Measurements from ENCODE around the gene TYW1B. TPM values are rescaled to one million over a fixed set of nuclear protein-coding genes. Genes with fewer than 3 reads are reported as not detected.
"Not testable (repeated sequence)": the region's sequence is repeated elsewhere in the genome, so short reads cannot be mapped to it uniquely, and the experiment has no call there.

Gene TYW1B
- total and polyA plus RNA-seq, 4 experiments from 2014 or later = 0.30 to 8.4 (median 5.0) TPM

DNA sequence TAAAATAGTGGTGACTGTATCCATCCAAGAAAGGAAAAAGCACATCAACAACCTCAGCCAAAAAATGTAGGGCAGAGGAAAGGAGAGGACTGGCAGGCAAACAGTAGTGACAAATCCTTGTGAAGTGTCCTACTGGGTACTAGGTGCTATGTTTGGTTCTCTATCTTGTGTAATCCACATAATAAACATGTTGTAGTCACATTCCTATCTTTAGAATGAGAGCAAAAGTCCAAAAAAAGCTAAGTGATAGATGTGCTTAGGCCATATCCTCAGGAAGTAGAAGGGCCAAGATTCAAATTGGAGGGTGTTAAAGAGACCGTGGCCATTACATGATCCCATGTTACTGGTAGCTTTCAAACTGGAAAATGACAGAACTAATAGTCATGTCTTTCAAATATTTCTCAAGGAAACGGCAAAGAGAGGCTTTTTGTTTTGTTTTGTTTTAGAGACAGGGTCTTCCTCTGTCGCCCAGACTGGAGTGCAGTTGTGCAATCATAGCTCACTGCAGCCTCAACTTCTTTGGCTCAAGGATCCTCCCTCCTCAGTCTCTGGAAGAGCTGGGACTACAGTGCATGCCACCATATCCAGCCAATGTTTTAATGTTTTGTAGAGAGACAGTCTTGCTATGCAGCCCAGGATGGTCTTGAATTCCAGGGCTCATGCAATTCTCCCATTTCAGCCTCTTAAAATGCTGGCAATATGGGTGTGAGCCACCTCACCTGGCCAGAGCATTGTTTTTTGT, 244.2 kb downstream of the TYW1B start:
- H3K36me3 ChIP-seq (ENCODE audit: insufficient read depth, low read length); H3K27ac Mint-ChIP-seq; intact Hi-C loops (cut with micrococcal nuclease); H3K27me3 ChIP-seq (ENCODE audit: insufficient read depth, low read length); H3K9me3 ChIP-seq (ENCODE audit: control insufficient read depth in 1 of 2, low read length in 2 of 2); DNase-seq; H3K4me1 ChIP-seq (ENCODE audit: insufficient read depth, low read length); H3K4me1 Mint-ChIP-seq; H3K4me3 ChIP-seq (ENCODE audit: low read length in 2 of 2); POLR2A ChIA-PET (ENCODE audit: partially characterized antibody); CTCF ChIA-PET (ENCODE audit: partially characterized antibody); H3K4me3 Mint-ChIP-seq; H3K27me3 Mint-ChIP-seq; H3K27ac ChIP-seq (ENCODE audit: low read depth, low read length): not testable (repeated sequence)
- peaks cover 38 to 65% of the 10 kb centered on the region in 2 donors for H3K36me3 Mint-ChIP-seq
- peaks cover 3 to 41% (median 18%) of the 10 kb centered on the region in 8 donors for H3K9me3 Mint-ChIP-seq

DNA sequence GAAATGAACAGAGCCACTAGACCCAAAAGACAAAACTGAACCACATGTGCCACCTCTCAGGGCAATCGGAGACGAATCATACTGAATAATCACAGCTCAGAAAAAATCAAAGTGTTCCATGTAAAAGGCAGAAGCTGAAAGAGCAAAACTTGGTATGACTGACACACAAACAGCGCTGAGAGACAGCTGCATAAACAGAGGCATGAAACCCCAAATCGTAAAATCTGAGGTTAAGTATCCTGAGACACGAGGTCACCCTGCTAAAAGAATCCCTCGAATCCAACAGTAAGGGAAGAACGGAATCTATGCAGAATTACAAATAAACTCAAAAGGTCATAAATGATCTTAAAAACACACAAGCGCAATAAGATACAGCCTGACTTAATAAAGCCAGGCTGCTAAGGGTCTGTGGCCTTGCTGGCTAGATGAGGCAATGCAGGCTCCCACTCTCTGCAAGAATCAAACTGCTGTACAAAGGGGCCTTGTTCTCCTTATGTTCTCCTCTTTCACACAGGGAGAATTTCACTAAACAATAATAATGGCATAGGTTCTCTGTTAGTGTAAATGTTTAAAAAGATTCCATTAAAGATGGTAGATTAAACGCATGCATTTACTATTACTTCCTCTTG, 247.7 kb downstream of the TYW1B start:
- POLR2A ChIA-PET (ENCODE audit: partially characterized antibody); DNase-seq; intact Hi-C loops (cut with micrococcal nuclease); H3K4me1 ChIP-seq (ENCODE audit: insufficient read depth, low read length); H3K9me3 ChIP-seq (ENCODE audit: control insufficient read depth in 1 of 2, low read length in 2 of 2); H3K4me3 Mint-ChIP-seq; CTCF ChIA-PET (ENCODE audit: partially characterized antibody); H3K27me3 ChIP-seq (ENCODE audit: insufficient read depth, low read length); H3K4me3 ChIP-seq (ENCODE audit: low read length in 2 of 2); H3K27me3 Mint-ChIP-seq; H3K27ac ChIP-seq (ENCODE audit: low read depth, low read length); H3K4me1 Mint-ChIP-seq; H3K36me3 ChIP-seq (ENCODE audit: insufficient read depth, low read length): not testable (repeated sequence)
- Mint-ChIP-seq H3K27ac (peak overlapping the region in 1 of 7 donors; percentile 55), H3K9me3 (peaks cover 2 to 41% (median 8%) of the 10 kb centered on the region in 8 donors), H3K36me3 (peaks cover 44 to 67% of the 10 kb centered on the region in 2 donors)

DNA sequence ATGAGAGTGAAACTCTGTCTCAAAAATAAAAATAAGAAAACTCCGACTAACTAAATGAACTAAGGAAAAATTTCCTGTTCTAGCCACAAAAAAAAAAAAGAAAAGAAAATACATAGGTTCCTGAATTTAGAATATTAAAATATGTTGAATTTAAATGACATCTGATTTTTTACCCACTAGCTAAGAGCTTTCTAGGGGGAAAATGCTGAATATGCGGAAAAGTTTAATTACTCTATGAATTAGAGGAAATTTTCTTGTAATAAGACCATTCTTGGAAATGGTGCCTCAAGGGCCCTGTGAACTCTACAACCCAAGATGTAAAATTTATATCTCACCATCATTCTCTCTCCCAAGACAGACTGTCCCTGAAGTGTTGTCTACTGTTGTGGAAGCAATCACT, 250.9 kb downstream of the TYW1B start:
- CTCF ChIA-PET (ENCODE audit: partially characterized antibody) = no interaction called here
- H3K9me3 Mint-ChIP-seq = peaks cover 0 to 19% (median 6%) of the 10 kb centered on the region in 8 donors
- Histone ChIP-seq H3K27me3 (ENCODE audit: insufficient read depth, low read length) (no peaks in the 10 kb centered on the region), H3K9me3 (ENCODE audit: control insufficient read depth in 1 of 2, low read length in 2 of 2) (no peaks in the 10 kb centered on the region), H3K36me3 (ENCODE audit: insufficient read depth, low read length) (no peaks in the 10 kb centered on the region), H3K4me3 (ENCODE audit: low read length in 2 of 2) (no peak overlapping the region), H3K27ac (ENCODE audit: low read depth, low read length) (no peak overlapping the region), H3K4me1 (ENCODE audit: insufficient read depth, low read length) (no peaks in the 10 kb centered on the region)
- peaks cover 35 to 50% of the 10 kb centered on the region in 2 donors for H3K36me3 Mint-ChIP-seq
- no peak overlapping the region for H3K4me3 Mint-ChIP-seq
- no peaks in the 10 kb centered on the region for H3K4me1 Mint-ChIP-seq
- no peaks in the 10 kb centered on the region for H3K27me3 Mint-ChIP-seq
- no peak overlapping the region for H3K27ac Mint-ChIP-seq
- intact Hi-C loops (cut with micrococcal nuclease) = no loop called here
- no peak for DNase-seq
- POLR2A ChIA-PET (ENCODE audit: partially characterized antibody) = no interaction called here

DNA sequence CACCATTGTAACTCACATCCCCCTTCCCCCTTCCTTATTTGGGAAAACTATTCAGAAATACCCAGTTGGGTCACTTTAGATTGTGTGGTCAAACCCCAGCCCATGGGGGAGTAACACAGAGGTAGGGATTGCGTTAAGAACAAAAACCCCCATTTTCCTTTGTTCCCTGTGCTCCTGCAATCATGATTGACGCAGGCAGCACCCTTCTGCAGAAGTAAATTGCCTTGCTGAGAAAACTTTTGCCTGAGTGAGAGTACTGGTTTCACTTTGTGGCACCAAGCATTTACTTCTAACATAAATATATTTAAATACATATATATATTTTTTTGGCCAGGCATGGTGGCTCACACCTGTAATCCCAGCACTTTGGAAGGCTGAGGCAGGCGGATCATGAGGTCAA, 266.0 kb downstream of the TYW1B start:
- H3K36me3 Mint-ChIP-seq; POLR2A ChIA-PET (ENCODE audit: partially characterized antibody); CTCF ChIA-PET (ENCODE audit: partially characterized antibody); H3K4me1 ChIP-seq (ENCODE audit: insufficient read depth, low read length); H3K4me3 ChIP-seq (ENCODE audit: low read length in 2 of 2); intact Hi-C loops (cut with micrococcal nuclease); H3K4me3 Mint-ChIP-seq; H3K9me3 ChIP-seq (ENCODE audit: control insufficient read depth in 1 of 2, low read length in 2 of 2); H3K4me1 Mint-ChIP-seq; DNase-seq; H3K27me3 Mint-ChIP-seq; H3K27ac ChIP-seq (ENCODE audit: low read depth, low read length); H3K36me3 ChIP-seq (ENCODE audit: insufficient read depth, low read length); H3K27me3 ChIP-seq (ENCODE audit: insufficient read depth, low read length): not testable (repeated sequence)
- Mint-ChIP-seq H3K27ac (peak overlapping the region in 1 of 7 donors; percentile 35), H3K9me3 (peaks cover 2 to 40% (median 23%) of the 10 kb centered on the region in 8 donors)

DNA sequence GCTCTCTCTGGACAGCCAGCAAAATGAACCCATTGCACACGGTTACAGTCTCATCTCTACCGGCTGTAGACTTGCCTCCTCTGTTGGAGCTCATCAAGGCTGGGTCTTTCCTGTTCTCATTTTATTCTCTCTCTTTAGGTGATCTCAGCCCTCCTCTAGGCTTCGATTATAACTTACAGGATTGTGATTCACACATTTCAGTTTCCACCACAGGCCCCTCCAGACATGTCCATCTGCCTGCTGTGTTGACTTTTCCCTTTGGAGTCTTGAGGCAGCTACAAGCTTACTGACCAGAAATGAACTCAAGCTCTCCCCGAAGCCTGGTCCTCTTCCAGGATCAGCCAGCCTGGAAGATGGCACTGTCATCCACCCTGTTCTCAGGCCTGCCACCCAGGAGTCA, 268.5 kb downstream of the TYW1B start:
- H3K27me3 ChIP-seq (ENCODE audit: insufficient read depth, low read length); H3K36me3 Mint-ChIP-seq; H3K4me1 Mint-ChIP-seq; H3K9me3 ChIP-seq (ENCODE audit: control insufficient read depth in 1 of 2, low read length in 2 of 2); intact Hi-C loops (cut with micrococcal nuclease); DNase-seq; H3K36me3 ChIP-seq (ENCODE audit: insufficient read depth, low read length); H3K4me1 ChIP-seq (ENCODE audit: insufficient read depth, low read length); H3K27ac ChIP-seq (ENCODE audit: low read depth, low read length); CTCF ChIA-PET (ENCODE audit: partially characterized antibody); H3K27ac Mint-ChIP-seq; POLR2A ChIA-PET (ENCODE audit: partially characterized antibody); H3K4me3 ChIP-seq (ENCODE audit: low read length in 2 of 2); H3K27me3 Mint-ChIP-seq: not testable (repeated sequence)
- Mint-ChIP-seq H3K9me3 (peaks cover 1 to 32% (median 17%) of the 10 kb centered on the region in 8 donors), H3K4me3 (peak overlapping the region in 1 of 8 donors; percentile 43)

DNA sequence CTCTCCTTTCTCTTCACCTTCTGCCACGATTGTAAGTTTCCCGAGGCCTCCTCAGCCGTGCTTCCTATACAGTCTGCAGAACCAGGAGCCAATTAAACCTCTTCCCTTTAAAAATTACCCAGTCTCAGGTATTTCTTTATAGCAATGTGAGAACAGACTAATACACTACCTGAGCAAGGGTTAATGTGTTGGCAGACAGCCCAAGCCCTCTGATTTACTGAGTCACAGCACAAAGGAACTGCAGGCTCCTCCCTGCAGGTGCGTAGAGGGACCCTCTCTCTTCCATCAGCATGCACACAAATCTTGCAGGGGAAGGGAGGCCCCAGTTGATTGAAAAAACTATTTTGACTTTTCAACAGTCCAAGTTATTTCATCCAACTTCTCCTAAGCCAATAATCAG, 271.3 kb downstream of the TYW1B start:
- H3K4me1 ChIP-seq (ENCODE audit: insufficient read depth, low read length); CTCF ChIA-PET (ENCODE audit: partially characterized antibody); H3K27ac Mint-ChIP-seq; H3K4me3 ChIP-seq (ENCODE audit: low read length in 2 of 2); DNase-seq; H3K4me3 Mint-ChIP-seq; H3K36me3 Mint-ChIP-seq; intact Hi-C loops (cut with micrococcal nuclease); H3K9me3 ChIP-seq (ENCODE audit: control insufficient read depth in 1 of 2, low read length in 2 of 2); POLR2A ChIA-PET (ENCODE audit: partially characterized antibody); H3K27me3 ChIP-seq (ENCODE audit: insufficient read depth, low read length); H3K27ac ChIP-seq (ENCODE audit: low read depth, low read length); H3K4me1 Mint-ChIP-seq; H3K27me3 Mint-ChIP-seq; H3K36me3 ChIP-seq (ENCODE audit: insufficient read depth, low read length): not testable (repeated sequence)
- peaks cover 0 to 18% (median 12%) of the 10 kb centered on the region in 8 donors for H3K9me3 Mint-ChIP-seq

DNA sequence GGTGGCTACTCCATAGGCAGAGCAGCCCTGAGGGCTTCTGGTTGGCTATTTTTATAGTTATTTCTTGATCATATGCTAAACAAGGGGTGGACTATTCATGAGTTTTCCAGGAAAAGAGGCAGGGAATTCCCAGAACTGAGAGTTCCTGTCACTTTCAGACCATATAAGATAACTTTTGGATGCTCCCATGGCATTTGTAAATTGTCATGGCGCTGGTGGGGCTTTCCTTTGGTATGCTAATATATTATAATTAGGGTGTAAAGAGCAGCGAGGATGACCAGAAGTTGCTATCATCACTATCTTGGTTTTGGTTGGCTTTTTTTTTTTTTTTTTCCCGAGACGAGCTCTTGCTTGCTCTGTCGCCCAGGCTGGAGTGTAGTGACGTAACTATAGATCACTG, 272.8 kb downstream of the TYW1B start:
- H3K36me3 ChIP-seq (ENCODE audit: insufficient read depth, low read length); intact Hi-C loops (cut with micrococcal nuclease); H3K36me3 Mint-ChIP-seq: not testable (repeated sequence)

More for the DNA sequence above, 272.8 kb downstream of the TYW1B start:
- POLR2A ChIA-PET (ENCODE audit: partially characterized antibody); H3K9me3 ChIP-seq (ENCODE audit: control insufficient read depth in 1 of 2, low read length in 2 of 2); H3K27me3 Mint-ChIP-seq; H3K27ac Mint-ChIP-seq; H3K4me3 ChIP-seq (ENCODE audit: low read length in 2 of 2); H3K4me3 Mint-ChIP-seq; CTCF ChIA-PET (ENCODE audit: partially characterized antibody); DNase-seq; H3K27me3 ChIP-seq (ENCODE audit: insufficient read depth, low read length); H3K4me1 Mint-ChIP-seq; H3K4me1 ChIP-seq (ENCODE audit: insufficient read depth, low read length); H3K27ac ChIP-seq (ENCODE audit: low read depth, low read length): not testable (repeated sequence)
- peaks cover 0 to 18% (median 4%) of the 10 kb centered on the region in 8 donors for H3K9me3 Mint-ChIP-seq
